Osteocyte (in vitro differentiated cells): ENCODE results near the gene MNAT1. TPM values are rescaled to one million over a fixed set of nuclear protein-coding genes. Genes with fewer than 3 reads are reported as not detected.

Source experiments
- DNase-seq: peaks from one replicate; pipeline ENCODE4 v3.0.0; 2021; ENCODE audit warnings: mixed read lengths; ENCODE audit not compliant: unreplicated experiment; ENCODE audit errors: extremely low spot score
- H3K27ac Mint-ChIP-seq: one replicate; pipeline ENCODE4 v1.8.0; 2021; ENCODE audit warnings: mild to moderate bottlenecking, mixed read lengths; ENCODE audit not compliant: unreplicated experiment
- H3K27me3 Mint-ChIP-seq: one replicate; pipeline ENCODE4 v1.8.0; 2021; ENCODE audit warnings: mixed read lengths; ENCODE audit not compliant: unreplicated experiment
- H3K36me3 Mint-ChIP-seq: one replicate; pipeline ENCODE4 v1.8.0; 2021; ENCODE audit warnings: mixed read lengths; ENCODE audit not compliant: unreplicated experiment
- H3K4me1 Mint-ChIP-seq: one replicate; pipeline ENCODE4 v1.8.0; 2021; ENCODE audit warnings: mixed read lengths; ENCODE audit not compliant: unreplicated experiment
- H3K4me3 Mint-ChIP-seq: one replicate; pipeline ENCODE4 v1.8.0; 2021; ENCODE audit warnings: mild to moderate bottlenecking, moderate library complexity, mixed read lengths; ENCODE audit not compliant: unreplicated experiment
- H3K9me3 Mint-ChIP-seq: one replicate; pipeline ENCODE4 v1.8.0; 2021; ENCODE audit warnings: mixed read lengths; ENCODE audit not compliant: unreplicated experiment
- CTCF ChIP-seq: fragments of 200-600 bp; sonication (generic); IDR thresholded peaks from 2 replicates; pipeline ENCODE4 v1.5.0; 2021; ENCODE audit warnings: antibody characterized with exemption, mild to moderate bottlenecking, moderate library complexity
- total RNA-seq: library from RNA; stranded (reverse); gene quantifications from 2 replicates; pipeline ENCODE4 v1.2.1, GENCODE V29; 2021

The MNAT1 gene
- total RNA-seq, 1 donor from 2014 or later: 59.9 TPM

GRCh38 chr14:60705100-60705499 lies 29.5 kb upstream of the MNAT1 start:
- Mint-ChIP-seq H3K4me3 (no peak overlapping the region), H3K4me1 (peaks cover 8% of the 10 kb centered on the region), H3K27ac (no peak overlapping the region), H3K9me3 (peaks cover 6% of the 10 kb centered on the region), H3K27me3 (no peaks in the 10 kb centered on the region), H3K36me3 (peaks cover 16% of the 10 kb centered on the region)
- no peak for TF ChIP-seq CTCF
- DNase-seq: no peak

- Mint-ChIP-seq H3K4me1 (peaks cover 24% of the 10 kb centered on the region), H3K4me3 (no peak overlapping the region), H3K27ac (peak overlapping the region; percentile 20), H3K9me3 (no peaks in the 10 kb centered on the region), H3K36me3 (peaks cover 34% of the 10 kb centered on the region), H3K27me3 (no peaks in the 10 kb centered on the region)
- TF ChIP-seq CTCF: no peak
- DNase-seq: no peak
Measured at GRCh38 chr14:60707858-60708257, 26.7 kb upstream of the MNAT1 start.

GRCh38 chr14:60710494-60710893 lies 24.1 kb upstream of the MNAT1 start:
- no peak for TF ChIP-seq CTCF
- Mint-ChIP-seq H3K4me3 (no peak overlapping the region), H3K27me3 (no peaks in the 10 kb centered on the region), H3K27ac (no peak overlapping the region), H3K36me3 (peaks cover 53% of the 10 kb centered on the region), H3K4me1 (peaks cover 44% of the 10 kb centered on the region), H3K9me3 (no peaks in the 10 kb centered on the region)
- no peak for DNase-seq

GRCh38 chr14:60713513-60713912 lies 21.0 kb upstream of the MNAT1 start:
- DNase-seq: no peak
- Mint-ChIP-seq H3K27ac (no peak overlapping the region), H3K4me1 (peaks cover 65% of the 10 kb centered on the region), H3K27me3 (no peaks in the 10 kb centered on the region), H3K4me3 (peak overlapping the region; percentile 2), H3K9me3 (no peaks in the 10 kb centered on the region), H3K36me3 (peaks cover 56% of the 10 kb centered on the region)
- TF ChIP-seq CTCF: no peak

GRCh38 chr14:60720391-60720790 lies 14.2 kb upstream of the MNAT1 start:
- H3K4me1 Mint-ChIP-seq: peaks cover 52% of the 10 kb centered on the region
- no peaks in the 10 kb centered on the region for H3K27me3 Mint-ChIP-seq
- H3K36me3 Mint-ChIP-seq: peaks cover 35% of the 10 kb centered on the region
- TF ChIP-seq CTCF: no peak
- no peaks in the 10 kb centered on the region for H3K9me3 Mint-ChIP-seq
- H3K27ac Mint-ChIP-seq: peak overlapping the region; percentile 89
- peak overlapping the region; percentile 100 for H3K4me3 Mint-ChIP-seq
- no peak for DNase-seq
